HL-60/S4 treated with retinoic acid at 250 ng/mL for 4 days and 3 days (cell line): ENCODE data around the gene SH3PXD2B.
"Not testable (repeated sequence)": the region's sequence is repeated elsewhere in the genome, so short reads cannot be mapped to it uniquely, and the experiment has no call there.

Experiments
- in situ Hi-C: fragments of 300-500 bp; cut with MboI; formaldehyde crosslinking; loops from 2 replicates; pipeline ENCODE4 v1.7.0; 2022; ENCODE audit warnings: low sequenced_read_pairs

Gene SH3PXD2B

DNA sequence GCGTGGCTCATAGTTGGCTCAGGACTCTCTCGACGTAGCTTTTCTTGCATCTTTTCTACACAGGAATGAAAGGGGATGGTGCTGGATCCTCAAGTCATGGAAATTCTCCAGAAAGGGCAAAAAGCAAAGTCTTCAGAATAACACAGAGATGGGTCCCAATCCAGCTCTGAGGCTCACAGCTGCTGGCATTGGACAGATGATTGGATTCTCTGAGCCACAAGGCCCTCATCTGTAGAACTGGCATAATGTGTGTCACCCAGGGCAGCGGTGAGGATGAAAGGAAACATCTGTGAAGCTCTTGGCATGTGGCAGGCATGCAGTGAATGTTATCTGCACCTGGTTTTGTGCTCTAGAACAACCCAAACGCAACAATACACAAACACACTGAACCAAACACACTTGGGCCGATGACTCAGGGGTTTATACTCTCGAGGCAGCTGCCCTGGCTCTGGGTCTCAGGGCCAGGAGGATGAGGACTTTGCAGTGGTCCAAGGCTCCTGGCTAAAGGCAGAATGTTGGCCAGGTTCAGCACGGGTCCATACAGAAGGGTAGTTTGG is 106.8 kb downstream of the SH3PXD2B start:
- in situ Hi-C loops: no loop called here

DNA sequence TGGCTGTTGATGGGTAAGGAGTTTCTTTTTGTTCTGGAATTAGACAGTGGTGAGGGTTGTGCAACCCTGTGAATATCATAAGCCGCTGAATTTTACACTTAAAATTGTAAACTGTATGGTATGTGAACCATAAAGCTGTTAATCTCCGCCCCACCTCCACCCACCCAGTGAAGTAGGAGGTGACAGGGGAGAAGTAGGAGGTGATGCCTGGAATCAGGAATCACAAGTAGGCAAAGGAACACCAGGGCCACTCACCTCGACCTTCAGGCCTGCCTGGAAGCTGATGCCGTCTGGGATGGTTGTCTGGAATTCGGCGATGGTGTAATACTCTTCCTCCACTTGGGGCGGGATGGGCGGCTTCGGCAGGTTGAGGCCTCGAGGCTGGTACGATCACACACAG is 108.4 kb downstream of the SH3PXD2B start:
- in situ Hi-C loops: no loop called here

DNA sequence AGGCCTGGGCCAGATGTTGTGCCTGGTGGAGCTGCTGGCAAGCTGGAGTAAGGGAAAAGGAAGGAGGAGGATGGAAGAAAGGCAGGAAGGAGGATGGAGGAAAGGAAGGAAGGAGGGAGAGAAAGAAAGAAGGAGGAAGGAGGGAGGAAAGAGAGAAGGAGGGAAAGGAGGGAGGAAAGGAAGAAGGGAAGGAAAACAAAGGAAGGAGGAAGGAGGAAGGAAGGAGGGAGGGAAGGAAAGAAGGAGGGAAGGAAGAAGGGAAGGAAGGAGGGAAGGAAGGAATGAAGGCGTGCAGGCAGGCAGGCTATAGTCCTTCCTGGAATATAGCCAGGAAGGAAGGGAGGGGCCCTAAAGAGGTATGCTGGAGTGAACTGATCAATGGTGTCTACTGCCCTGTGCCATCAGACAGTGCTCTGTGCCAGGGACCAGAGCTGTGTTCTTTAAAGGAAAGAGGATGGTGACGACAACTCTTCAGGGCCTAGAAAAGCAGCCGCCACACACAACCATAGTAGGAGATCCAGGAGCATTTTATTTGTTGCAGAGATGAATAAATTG is 109.4 kb downstream of the SH3PXD2B start:
- in situ Hi-C loops: no loop called here

DNA sequence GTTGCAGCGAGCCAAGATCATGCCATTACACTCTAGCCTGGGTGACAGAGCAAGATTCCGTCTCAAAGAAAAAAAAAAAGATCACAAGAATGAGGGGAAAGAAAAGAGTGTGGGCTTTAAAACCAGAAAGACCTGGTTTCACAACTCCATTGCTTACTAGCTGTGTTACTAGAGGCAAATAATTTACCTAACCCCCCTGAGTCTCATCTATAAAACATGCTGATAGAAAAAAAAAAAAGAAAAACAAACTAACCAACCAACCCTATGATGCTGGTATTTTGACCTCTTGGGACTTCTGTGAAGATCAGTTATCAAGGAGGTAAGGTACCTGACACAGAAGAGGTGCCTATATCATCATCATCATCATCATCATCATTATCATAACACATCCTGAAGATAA is 110.6 kb downstream of the SH3PXD2B start:
- in situ Hi-C loops: no loop called here

DNA sequence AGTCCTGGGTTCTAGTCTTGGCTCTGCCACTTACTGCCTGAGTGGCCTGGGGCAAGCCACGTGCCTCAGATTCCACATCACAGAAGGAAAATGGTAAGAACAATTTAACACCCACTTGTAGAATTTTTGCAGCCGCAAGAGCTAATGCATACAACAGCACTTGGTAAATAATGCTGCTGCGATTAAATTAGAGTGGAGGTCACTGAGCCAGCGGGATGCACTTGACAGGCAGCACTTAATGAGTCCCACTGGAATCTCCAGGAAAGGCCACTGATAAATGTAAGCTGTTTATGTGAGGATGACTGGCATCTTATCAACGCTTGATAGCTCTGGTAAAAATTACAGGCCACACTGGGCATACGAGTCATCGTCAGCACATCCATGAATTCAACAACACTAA is 111.4 kb downstream of the SH3PXD2B start:
- in situ Hi-C loops: no loop called here

DNA sequence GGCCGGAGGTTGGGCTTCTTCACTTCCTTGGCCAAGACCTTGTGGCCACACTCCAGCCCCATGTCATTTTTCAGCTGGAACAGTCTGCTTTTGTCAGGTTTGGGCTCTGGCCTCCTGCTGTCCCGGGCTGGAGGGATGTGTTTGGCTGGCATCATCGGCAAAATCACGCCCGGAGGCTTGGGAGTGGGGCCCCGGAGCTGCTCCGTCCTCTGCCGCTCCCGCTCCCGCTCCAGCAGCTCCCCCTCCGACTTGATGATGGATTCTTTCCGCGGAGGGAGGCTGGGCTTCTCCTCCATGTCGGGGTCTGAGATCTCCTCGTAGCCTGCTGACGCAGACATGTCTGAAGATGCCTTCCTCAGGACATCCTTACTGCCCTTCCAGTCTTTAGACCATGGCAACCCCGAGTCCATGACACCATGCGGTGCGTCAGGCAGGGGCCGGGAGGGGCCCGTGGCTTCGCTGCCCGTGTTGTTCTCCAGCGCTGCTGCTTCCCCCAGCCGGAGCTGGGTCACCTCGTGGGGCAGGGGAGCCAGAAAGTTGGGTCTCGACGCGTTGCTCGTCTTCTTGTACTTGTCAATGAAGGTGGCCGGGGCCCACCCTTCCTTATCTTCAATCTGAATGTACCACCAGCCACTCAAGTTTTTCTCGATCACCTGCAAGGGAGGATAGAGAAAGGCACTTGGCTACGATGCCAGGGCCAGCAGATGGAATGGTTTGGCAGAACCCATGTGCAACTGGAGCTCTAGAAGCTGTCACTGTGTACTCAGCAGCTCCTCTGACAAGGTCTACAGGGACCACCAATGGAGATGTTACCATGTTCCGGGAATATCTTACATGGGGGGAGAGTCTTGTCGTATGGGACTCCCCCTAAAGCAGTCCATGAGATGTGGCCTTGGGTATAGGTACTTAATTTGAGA is 114.8 kb downstream of the SH3PXD2B start:
- in situ Hi-C loops: no loop called here

DNA sequence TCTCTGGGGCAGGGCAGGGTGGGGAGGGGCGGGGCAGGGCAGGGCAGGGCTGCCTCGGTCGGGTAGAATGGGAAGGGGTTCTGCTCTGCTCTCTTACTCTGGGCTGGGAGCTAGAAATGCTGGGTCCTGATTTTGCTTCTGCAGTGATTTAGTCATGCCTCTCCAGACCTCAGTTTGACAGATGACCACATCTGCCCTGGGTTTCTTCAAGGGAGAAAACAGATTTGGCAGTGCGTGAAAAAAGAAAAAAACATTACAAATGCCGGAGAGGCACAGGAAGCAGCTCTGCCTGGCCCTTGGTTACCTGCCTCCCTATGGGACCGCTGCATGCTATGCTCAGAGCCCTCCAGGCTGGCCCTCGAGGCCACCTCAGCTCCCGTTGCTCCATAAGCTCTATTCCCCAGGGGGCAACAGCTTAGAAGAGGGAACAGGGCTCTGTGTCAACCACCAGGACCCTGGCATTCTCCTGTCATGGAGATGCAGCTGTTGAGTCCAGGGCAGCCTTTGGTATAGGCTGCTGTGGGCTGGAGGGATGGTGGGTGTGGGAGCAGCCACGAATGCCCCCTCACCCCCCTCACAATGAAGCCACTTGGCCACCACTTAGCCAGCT is 117.5 kb downstream of the SH3PXD2B start:
- in situ Hi-C loops: no loop called here

DNA sequence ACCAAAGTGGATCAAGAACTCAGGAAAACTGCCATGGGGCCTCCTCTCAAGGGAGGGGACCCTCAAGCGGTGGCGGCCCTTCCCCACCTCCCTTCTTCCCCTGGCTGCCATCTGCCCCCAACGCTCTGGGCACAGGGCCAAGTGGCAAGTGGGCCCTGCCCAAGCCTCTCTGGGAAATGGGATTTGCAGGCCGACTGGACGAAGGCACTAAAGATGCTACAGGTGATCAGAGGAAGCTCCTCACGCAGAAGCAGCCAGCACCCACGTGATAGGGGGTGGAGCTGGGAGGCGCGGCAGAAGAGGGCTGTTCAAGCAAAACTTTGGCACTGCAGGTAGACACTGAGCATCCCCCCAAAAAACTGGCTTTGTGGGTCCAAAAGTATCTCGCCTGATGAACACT is 118.1 kb downstream of the SH3PXD2B start:
- in situ Hi-C loops: no loop called here

DNA sequence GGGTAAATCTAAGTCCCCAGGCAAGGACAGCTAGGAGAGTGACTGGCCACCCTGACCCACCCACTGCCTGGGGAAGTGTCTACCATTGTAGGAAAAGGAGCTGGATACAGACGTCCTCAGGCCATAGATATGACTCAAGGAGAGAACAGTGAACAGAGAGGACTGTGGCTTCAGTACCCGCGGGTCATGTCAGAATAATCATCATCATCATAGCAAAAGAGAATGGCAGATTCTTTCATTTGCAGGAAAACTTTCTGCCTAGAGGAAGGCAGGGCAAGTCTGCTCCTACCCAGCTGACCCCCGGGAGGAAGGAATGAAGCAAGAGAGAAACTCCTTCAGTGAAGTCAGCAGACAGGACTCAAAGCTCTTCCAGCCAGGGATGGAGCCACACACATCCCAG is 118.6 kb downstream of the SH3PXD2B start:
- in situ Hi-C loops: no loop called here

DNA sequence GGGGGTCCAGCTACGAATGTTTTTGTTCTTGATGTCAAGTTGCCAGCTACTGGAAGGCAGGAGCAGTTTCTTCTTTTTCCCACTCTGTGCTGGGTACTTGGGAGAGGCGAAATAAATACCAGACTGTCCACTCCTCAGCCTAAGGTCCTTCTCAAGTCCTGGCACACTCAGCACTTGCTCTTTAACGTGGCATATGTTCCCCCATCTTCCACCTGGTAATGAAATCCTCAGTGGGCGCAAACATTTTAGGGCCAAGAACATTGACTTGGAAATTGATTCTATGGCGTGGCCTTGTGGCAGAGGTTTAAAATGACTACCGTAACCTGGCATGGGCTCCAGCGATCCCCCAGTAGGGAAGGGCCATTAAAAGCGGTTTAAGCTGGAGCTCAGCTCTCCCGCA is 119.7 kb downstream of the SH3PXD2B start:
- in situ Hi-C loops: no loop called here

DNA sequence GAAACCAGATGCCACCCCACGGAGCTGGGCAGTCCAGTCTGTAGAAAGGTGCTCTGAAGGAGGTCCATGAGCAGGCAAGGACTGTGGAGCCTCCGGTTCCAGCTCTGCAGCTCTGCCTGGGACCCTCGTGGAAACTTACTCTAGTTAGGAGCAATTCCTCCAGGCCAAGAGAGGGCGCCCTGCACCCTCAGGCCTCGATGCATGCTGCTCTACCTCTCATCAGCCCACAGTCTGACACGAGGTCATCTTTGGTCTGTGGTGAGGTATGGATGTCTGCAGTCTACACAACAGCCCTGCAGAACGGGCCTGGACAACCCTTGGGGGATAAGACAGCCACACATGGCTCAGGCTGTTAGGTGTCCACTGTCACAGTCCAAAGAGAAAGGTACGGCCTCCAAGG is 120.1 kb downstream of the SH3PXD2B start:
- in situ Hi-C loops: no loop called here

DNA sequence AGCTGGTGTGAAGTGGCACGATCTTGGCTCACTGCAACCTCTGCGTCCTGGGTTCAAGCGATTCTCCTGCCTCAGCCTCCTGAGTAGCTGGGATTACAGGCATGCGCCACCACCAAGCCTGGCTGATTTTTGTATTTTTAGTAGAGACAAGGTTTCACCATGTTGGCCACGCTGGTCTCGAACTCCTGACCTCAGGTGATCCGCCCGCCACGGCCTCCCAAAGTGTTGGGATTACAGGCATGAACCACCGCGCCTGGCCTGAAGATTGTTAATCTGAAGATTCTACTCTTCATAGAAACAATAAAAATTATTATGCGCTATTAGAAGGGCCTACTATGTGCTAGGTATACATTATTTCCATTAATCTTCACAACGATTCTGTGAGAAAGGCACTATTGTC is 127.4 kb downstream of the SH3PXD2B start:
- in situ Hi-C loops: not testable (repeated sequence)

DNA sequence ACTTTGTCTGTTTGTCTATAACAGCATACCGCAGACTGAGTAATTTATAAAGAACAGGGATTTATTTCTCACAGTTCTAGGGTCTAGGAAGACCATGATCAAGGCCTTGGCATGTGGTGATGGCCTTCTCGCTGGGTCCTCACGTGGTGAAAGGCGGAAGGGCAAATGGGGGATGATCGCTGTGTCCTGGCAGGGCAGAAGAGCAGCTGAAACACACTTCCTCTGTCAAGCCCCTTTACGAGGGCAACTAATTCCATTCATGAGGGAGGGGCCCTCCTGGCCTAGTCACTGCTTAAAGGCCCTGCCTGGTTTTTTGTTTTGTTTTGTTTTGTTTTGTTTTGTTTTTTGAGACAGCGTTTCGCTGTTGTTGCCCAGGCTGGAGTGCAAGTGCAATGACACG is 128.9 kb downstream of the SH3PXD2B start:
- in situ Hi-C loops: no loop called here

DNA sequence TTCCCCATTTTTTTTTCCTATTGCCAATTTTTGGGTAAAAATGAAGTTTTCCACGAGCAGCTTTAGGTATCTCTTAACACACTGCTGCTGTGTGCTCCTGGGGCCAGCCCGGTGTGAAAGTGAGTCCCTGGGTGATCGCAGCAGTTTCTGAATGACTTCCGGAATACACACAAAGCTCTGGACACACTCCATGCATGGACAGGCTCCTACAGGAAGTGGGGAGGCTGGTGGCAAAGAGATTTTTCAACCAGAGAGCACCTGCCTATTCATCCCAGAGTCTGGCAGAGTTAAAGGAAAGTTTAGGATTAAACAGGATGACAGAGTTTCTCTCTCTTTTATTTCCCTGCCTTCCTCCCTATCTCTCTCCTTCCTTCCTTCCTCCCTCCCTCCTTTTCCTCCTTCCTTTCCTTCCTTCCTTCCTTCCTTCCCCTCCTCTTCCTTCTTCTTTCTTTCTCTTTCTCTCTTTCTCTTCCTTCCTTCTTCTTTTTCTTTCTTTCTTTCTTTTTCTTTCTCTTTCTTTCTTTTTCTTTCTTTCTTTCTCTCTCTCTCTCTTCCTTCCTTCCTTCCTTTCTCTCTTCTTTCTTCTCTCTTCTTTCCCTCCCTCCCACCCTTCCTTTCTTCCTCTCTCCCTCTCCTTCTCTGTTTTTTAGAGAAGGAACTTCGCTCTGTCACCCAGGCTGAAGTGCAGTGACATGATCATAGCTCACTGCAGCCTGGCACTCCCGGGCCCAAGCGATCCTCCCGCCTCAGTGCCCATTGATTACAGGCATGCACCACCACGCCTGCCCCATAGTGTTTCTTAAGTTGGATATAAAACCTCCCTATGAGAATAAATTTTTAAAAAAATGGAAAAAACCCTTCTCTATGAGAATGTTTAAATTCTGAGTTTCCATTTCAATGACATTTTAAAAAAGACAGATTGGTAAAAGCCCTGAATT is 132.0 kb downstream of the SH3PXD2B start:
- in situ Hi-C loops: no loop called here

DNA sequence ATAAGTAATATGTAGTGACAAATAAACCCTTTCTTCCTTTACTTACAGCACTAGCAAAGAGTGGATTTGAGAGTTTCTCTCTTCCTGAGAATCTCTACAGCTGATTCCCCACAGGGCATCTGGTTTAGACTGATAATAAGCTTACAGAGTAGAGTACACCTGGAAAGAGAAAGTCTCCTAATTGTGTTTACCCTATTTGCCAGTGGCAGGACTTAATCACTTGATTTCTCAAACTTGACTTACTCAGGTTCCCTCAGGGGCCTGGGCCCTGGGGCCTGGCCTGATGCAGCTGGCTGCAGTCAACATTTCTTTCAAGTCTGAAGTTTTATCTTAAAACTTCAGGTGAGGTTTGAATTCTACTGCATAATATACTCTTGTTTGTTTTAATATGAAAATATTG is 132.7 kb downstream of the SH3PXD2B start:
- in situ Hi-C loops: no loop called here

DNA sequence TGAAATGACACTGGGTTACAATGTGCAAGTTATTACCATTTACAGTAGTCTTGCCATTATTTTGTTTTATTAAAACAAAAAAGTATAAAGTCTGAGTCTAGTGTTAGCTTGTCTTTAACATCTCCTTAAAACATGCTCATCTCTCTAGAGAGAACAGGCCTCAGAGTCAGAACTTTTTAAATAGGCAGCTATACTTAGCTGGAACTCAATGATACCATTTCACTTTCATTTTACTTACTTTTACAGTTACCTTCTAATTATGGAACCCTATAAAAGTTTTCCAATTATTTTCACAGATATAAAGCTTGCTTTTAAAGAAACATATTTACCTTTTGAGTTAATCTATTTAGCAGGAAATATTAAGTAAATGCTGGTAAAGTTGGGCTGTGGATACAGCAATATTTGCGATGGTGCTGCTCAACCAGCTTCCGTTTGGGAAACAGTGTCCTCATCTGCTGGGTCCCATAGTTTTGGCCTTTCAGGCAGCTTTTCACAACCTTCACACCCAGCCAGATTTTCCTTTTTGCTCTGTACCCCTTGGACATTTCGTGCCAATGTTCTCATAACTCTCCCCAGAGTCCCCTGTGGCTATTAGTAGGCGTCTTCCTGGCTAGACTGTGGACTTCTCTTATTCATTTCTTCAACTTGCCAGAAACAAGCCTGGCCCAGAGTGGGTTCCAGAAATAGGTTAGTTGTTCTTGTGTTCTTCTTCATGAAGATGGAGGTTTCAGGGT is 134.4 kb downstream of the SH3PXD2B start:
- in situ Hi-C loops: no loop called here

DNA sequence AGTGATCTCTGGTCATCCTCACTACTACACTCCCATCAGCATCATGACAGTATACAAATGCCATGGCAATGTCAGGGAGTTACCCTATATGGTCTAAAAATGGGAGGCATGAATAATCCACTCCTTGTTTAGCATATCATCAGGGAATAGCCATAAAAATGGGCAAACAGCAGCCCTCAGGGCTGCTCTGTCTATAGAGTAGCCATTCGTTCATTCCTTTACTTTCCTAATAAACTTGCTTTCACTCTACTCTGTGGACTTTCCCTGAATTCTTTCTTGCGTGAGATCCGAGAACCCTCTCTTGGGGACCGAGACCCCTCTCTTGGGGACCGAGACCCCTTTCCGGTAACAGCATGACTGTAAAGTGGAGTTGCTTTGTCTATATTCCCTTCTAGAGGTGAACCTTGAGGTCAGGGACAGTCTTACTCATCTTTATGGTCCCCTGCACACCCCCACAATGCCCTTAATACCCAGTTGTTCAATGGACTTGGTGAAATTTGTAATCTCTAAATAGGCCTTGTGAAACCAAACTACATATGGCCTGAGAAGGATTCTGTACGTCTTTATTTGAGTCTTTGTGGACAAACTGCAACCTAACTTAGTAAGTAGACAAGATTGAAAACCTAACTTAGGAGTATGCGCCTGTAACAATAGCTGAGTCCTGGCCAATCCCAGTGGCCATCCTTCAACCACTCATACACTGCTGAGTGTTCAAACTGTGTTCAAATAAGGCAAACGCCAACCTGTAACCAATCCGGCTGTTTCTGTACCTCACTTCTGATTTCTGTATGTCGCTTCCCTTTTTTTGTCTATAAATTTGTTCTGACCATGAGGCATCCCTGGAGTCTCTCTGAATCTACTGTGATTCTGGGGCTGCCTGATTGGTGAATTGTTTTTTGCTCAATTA is 138.5 kb downstream of the SH3PXD2B start:
- in situ Hi-C loops: no loop called here

DNA sequence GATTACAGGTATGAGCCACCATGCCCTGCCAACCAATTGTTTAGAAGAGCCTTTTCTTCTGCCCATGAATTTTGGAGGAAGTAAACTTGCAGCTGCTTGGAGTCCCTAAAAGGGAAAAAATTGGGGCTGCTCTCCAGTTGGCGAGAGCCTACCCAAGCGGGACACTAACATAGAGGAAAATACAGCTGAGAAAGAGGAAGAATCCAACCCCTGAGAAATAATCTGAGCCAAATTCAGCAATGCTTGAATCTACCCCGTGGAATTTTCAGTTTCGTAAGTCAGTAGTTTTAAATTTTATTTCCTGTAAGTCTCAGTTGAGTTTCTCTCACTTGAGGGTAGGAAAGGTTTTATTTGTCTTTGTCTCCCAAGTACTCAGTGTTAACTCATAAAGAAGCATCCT is 140.4 kb downstream of the SH3PXD2B start:
- in situ Hi-C loops: no loop called here

DNA sequence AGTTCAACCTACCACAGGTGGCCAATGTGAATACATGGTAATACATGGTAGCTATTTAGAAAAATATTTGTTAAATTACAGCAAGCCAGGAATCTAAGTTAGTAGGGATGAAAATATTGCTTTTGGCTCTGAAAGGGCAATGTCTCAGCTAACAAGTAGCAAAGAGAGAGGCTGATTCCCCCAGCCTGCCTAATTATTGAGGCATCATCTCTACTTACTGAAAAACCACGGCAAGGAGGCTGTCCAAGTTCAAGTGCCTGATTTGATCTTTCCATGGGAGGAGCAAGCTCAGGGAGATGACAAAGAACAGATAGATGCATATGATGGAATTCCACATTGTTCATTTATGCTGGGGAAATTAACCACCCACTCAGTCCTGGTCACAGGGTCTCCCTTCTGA is 142.0 kb downstream of the SH3PXD2B start:
- in situ Hi-C loops: no loop called here
